GM12874 (cell line): ENCODE measurements around the gene DNAJC7.

Source experiments
- TF ChIP-seq, protein P1 (sequence below): IDR thresholded peaks from 2 replicates; pipeline ENCODE4 v1.5.1; 2011; ENCODE audit warnings: low read depth, mild to moderate bottlenecking, control low read depth, low read length, moderate library complexity; ENCODE audit not compliant: insufficient read depth

Gene DNAJC7

GRCh38 chr17:42040818-42041217 is 23.6 kb upstream of the DNAJC7 start:
- TF ChIP-seq, protein P1, sequence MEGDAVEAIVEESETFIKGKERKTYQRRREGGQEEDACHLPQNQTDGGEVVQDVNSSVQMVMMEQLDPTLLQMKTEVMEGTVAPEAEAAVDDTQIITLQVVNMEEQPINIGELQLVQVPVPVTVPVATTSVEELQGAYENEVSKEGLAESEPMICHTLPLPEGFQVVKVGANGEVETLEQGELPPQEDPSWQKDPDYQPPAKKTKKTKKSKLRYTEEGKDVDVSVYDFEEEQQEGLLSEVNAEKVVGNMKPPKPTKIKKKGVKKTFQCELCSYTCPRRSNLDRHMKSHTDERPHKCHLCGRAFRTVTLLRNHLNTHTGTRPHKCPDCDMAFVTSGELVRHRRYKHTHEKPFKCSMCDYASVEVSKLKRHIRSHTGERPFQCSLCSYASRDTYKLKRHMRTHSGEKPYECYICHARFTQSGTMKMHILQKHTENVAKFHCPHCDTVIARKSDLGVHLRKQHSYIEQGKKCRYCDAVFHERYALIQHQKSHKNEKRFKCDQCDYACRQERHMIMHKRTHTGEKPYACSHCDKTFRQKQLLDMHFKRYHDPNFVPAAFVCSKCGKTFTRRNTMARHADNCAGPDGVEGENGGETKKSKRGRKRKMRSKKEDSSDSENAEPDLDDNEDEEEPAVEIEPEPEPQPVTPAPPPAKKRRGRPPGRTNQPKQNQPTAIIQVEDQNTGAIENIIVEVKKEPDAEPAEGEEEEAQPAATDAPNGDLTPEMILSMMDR, result no peak

DNA sequence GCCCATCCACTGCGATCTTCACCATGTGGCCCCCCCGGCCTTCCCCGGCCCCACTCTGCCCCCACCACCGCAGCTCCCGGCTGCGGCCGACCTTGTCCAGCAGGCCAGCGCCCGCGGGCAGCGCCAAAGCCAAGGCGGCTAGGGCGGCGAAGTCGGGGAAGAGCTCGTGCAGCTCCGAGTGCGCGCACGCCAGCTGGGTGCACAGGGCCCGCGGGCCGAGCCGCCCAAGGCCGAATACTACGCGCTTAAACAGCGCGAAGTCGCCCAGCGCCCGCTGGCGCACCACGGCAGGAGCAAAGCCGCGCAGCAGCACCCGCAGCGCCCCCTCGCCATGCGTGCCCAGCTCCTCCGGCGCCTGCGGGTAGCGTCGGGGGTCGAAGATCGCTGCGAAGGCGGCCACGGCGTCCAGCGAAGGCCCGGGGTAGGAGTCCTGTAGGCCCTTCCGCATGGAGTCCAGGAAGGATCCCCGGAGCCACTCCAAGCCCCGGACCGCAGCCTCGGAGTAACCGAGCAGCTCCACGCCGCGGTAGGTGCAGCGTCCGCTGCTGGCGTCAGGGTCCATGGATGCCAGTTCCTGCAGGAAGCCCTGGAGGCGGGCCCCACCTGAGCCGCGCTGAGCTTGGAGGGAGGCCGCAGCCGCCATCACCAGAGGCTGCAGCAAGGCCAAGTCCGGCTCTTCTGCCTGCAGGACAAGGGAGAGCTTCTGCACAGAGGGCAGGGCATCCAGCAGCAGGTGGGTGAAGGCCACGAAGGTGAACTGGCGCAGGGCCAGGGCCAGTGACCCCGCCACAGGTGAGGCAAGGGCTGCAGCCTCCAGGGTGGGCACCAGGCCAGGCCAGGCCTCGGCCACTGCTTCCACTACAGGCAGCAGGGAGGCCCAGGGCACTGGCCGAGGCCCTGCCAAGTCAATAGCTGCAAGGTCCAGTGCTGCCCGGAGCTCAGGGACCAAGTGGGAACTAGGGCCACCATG is 22.8 kb upstream of the DNAJC7 start:
- TF ChIP-seq, protein P1, result no peak

- TF ChIP-seq, protein P1, result no peak
These were observed 21.2 kb upstream of the DNAJC7 start for GRCh38 chr17:42038221-42038973.

DNA sequence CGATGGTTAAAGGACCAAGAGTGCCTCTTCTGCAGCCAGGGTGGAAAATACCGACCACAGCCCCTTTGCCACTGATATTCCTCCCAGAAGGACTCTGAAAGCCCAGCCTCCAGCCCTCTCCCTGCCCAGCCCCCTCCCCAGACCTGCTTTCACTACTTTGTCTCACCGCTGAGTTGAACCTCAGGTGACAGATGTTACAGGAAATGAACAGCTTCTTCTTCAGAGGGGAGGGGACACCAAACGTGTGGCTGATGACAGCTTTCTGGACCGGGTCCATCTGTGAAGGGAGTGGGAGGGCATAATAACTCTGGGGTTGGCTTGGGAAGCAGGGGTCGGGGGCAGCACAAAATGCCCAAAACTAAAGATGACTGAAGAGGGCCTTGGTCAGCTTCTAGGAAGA is 16.8 kb upstream of the DNAJC7 start:
- TF ChIP-seq, protein P1, result no peak

GRCh38 chr17:42031584-42031983 is 14.3 kb upstream of the DNAJC7 start:
- TF ChIP-seq, protein P1, result no peak

GRCh38 chr17:42028791-42029127 is 11.5 kb upstream of the DNAJC7 start:
- TF ChIP-seq, protein P1, result no peak
